Body of pancreas (tissue), 4 donors: Measurements from ENCODE around the gene DOK3.

Experiments
- CTCF ChIP-seq, 7 experiments: fragments of 450-650 bp in 4 of 7; fragments of 200-600 bp in 3 of 7; sonication (generic) in 3 of 7; IDR thresholded peaks; one replicate each; pipeline ENCODE4 v1.5.1; 2016 to 2019; ENCODE audit warnings: antibody characterized with exemption in 7 of 7
- POLR2A ChIP-seq, 3 donors: fragments of 450-650 bp; IDR thresholded peaks; one replicate each; pipeline ENCODE4 v1.6.1; 2016; ENCODE audit warnings: antibody characterized with exemption in 3 of 3, mild to moderate bottlenecking in 2 of 3

GRCh38 chr5:177526191-177526590, 16.6 kb upstream of the DOK3 start:
- TF ChIP-seq CTCF (IDR thresholded peaks at IDR 0.05) (no peak), POLR2A (IDR thresholded peaks at IDR 0.05) (no peak)
